ENCODE data around the gene RERG. TPM values are rescaled to one million over a fixed set of nuclear protein-coding genes. Genes with fewer than 3 reads are reported as not detected.

The RERG gene
- total and polyA plus RNA-seq, 2 experiments from 2014 or later: 1.1 to 1.5 TPM

- TF ChIP-seq ETS1 (IDR thresholded peaks at IDR 0.05) (no peak), EZH2phosphoT487 (IDR thresholded peaks at IDR 0.05; ENCODE audit: unreplicated experiment) (no peak)
Observed at GRCh38 chr12:15208140-15208539, 13.1 kb downstream of the RERG start (continued).

GRCh38 chr12:15206831-15207389 lies 14.3 kb downstream of the RERG start:
- Mint-ChIP-seq H3K9me3 (no peaks in the 10 kb centered on the region), H3K4me1 (peaks cover 23% of the 10 kb centered on the region; the same call in 2 of the 3 replicates), H3K36me3 (ENCODE audit: low read depth) (no peaks in the 10 kb centered on the region), H3K27me3 (ENCODE audit: insufficient read depth, low read depth, poor library complexity) (no peaks in the 10 kb centered on the region), H3K4me3 (no peak overlapping the region), H3K27ac (peak overlapping the region; percentile 65)
- H3K9me2 ChIP-seq (ENCODE audit: insufficient read depth): no peaks in the 10 kb centered on the region
- H3K27ac ChIP-seq (ENCODE audit: low read depth): peak overlapping the region; percentile 28; the same call in 1 of the 2 replicates
- no peaks in the 10 kb centered on the region for H3K27me3 ChIP-seq (ENCODE audit: insufficient read depth)
- H3K4me3 ChIP-seq: 0 out of 2 replicates have a peak overlapping the region, but pooled peaks have one; percentile 7
- no peaks in the 10 kb centered on the region for H3F3A ChIP-seq (replicated peaks; ENCODE audit: low read depth)
- H3K79me2 ChIP-seq (replicated peaks; ENCODE audit: insufficient read depth): no peaks in the 10 kb centered on the region
- ATAC-seq (peak; percentile 55), DNase-seq (ENCODE audit: low spot score) (peak; percentile 10)
- no peak overlapping the region; the same call in 1 of the 2 replicates for H2AFZ ChIP-seq
- H3K4me1 ChIP-seq (ENCODE audit: insufficient read depth): peaks cover 18% of the 10 kb centered on the region; the same call in 1 of the 2 replicates
- H3K36me3 ChIP-seq (ENCODE audit: insufficient read depth): no peaks in the 10 kb centered on the region
- no peaks in the 10 kb centered on the region for H4K20me1 ChIP-seq (replicated peaks; ENCODE audit: insufficient read depth)
- H3K4me2 ChIP-seq: peak overlapping the region; percentile 60
- TF ChIP-seq ZNF331 (CRISPR knock-in tag; IDR thresholded peaks at IDR 0.05; ENCODE audit: low read depth) (no peak), POLR2AphosphoS5 (IDR thresholded peaks at IDR 0.05; ENCODE audit: low read depth) (no peak), STAT1 (IDR thresholded peaks at IDR 0.05; ENCODE audit: unreplicated experiment) (no peak), ETS1 (IDR thresholded peaks at IDR 0.05) (no peak), CTCF (conservative IDR thresholded peaks at IDR 0.05; ENCODE audit: low read depth in 2 of 2) (no peak), JUNB (IDR thresholded peaks at IDR 0.05; ENCODE audit: unreplicated experiment) (no peak), ZNF114 (CRISPR knock-in tag; IDR thresholded peaks at IDR 0.05) (no peak), ZNF462 (CRISPR knock-in tag; IDR thresholded peaks at IDR 0.05) (no peak), EZH2phosphoT487 (IDR thresholded peaks at IDR 0.05; ENCODE audit: unreplicated experiment) (no peak), REST (IDR thresholded peaks at IDR 0.05; ENCODE audit: unreplicated experiment) (no peak)
